ENCODE results near the gene ANO3.

DNA sequence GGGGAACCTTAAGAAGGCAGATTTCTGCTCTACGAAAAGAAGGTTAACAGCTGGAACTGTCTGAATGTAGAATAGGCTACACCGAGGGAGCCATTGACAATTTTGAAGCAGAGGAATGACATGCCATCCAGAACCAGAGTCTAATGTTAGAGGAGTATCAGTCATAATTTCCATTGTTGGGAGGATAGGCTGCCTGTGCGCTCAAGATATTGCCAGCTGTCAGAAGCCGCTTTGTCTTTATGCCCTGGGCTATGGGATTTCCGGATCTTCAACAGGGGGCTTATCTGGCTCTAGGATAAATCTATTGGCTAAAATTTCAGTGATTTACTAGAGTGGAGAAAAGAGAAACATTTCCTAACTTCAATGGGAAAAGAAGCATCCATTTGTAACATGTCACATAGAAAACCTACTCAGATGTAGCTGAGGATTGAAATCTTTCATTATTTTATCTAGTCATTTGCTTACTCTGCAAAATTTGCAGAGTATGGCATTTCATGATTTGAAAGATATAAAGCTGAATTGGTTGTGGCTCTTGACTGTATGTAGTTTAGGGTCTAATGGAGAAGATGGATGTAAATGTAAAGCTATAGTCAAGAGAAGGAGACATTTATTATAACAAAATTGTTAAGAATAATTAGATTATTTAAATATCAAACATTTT lies 78.9 kb downstream of the ANO3 start:
- TF ChIP-seq POLR2A (IDR thresholded peaks at IDR 0.05; ENCODE audit: low read length) (no peak), GATA1 (IDR thresholded peaks at IDR 0.05; ENCODE audit: low read depth, low read length) (no peak)
